Jurkat, Clone E6-1 (cell line): ENCODE measurements around the gene STON1. TPM values are rescaled to one million over a fixed set of nuclear protein-coding genes. Genes with fewer than 3 reads are reported as not detected.
A peak's percentile ranks its signal among the peaks of the same experiment; 100 is the strongest.
"Not testable (repeated sequence)": the region's sequence is repeated elsewhere in the genome, so short reads cannot be mapped to it uniquely, and the experiment has no call there.

Experiments used
- DNase-seq: peaks from one replicate; pipeline ENCODE4 v3.0.0-alpha.2; 2011; ENCODE audit warnings: low read depth, low spot score
- H3K4me3 ChIP-seq: 2 replicates; pipeline ENCODE4 v1.5.1; 2011; ENCODE audit warnings: mild to moderate bottlenecking, low read length, control low read depth, moderate library complexity
- polyA plus RNA-seq: library from polyadenylated mRNA; unstranded; fragments of >200 nt; gene quantifications from one replicate; pipeline ENCODE4 v1.2.1, GENCODE V29; 2012; ENCODE audit warnings: missing spikeins; ENCODE audit not compliant: insufficient read length, insufficient read depth

The STON1 gene
- 0.84 TPM for polyA plus RNA-seq

- no peak for DNase-seq
- H3K4me3 ChIP-seq: peak within 1 kb of the TSS; percentile 36
Observed at GRCh38 chr2:48530033-48530811, at the start of gene STON1. STON1 (plus strand) TSS chr2:48530154; CDS start chr2:48580634, 50,480 bp downstream.

- no peak for DNase-seq
- no peak overlapping the region for H3K4me3 ChIP-seq
Observed at GRCh38 chr2:48480526-48480925, 49.4 kb upstream of the STON1 start.

- H3K4me3 ChIP-seq: no peak overlapping the region
- no peak for DNase-seq
Observed at GRCh38 chr2:48482313-48482712, 47.6 kb upstream of the STON1 start.

GRCh38 chr2:48482769-48483168 is 47.2 kb upstream of the STON1 start:
- DNase-seq: no peak
- no peak overlapping the region for H3K4me3 ChIP-seq

- DNase-seq: no peak
- no peak overlapping the region for H3K4me3 ChIP-seq
Observed at GRCh38 chr2:48483506-48483905, 46.4 kb upstream of the STON1 start.

GRCh38 chr2:48483916-48484315 is 46.0 kb upstream of the STON1 start:
- no peak overlapping the region for H3K4me3 ChIP-seq
- DNase-seq: no peak

GRCh38 chr2:48488545-48488944 is 41.4 kb upstream of the STON1 start:
- no peak overlapping the region for H3K4me3 ChIP-seq
- DNase-seq: no peak

GRCh38 chr2:48496849-48497248 is 33.1 kb upstream of the STON1 start:
- DNase-seq: no peak
- no peak overlapping the region for H3K4me3 ChIP-seq

GRCh38 chr2:48504647-48505327 is 25.2 kb upstream of the STON1 start:
- H3K4me3 ChIP-seq: no peak overlapping the region
- DNase-seq: no peak

GRCh38 chr2:48507111-48507510 is 22.8 kb upstream of the STON1 start:
- H3K4me3 ChIP-seq: no peak overlapping the region
- DNase-seq: no peak

GRCh38 chr2:48508461-48509124 is 21.4 kb upstream of the STON1 start:
- no peak overlapping the region for H3K4me3 ChIP-seq
- DNase-seq: no peak

- no peak overlapping the region for H3K4me3 ChIP-seq
- DNase-seq: no peak
Observed at GRCh38 chr2:48510329-48510728, 19.6 kb upstream of the STON1 start.

- no peak overlapping the region for H3K4me3 ChIP-seq
- no peak for DNase-seq
Observed at GRCh38 chr2:48511849-48512470, 18.0 kb upstream of the STON1 start.

- no peak for DNase-seq
- H3K4me3 ChIP-seq: no peak overlapping the region
Observed at GRCh38 chr2:48512571-48512970, 17.4 kb upstream of the STON1 start.

GRCh38 chr2:48514348-48515003 is 15.5 kb upstream of the STON1 start:
- no peak overlapping the region for H3K4me3 ChIP-seq
- no peak for DNase-seq

- DNase-seq: no peak
- no peak overlapping the region for H3K4me3 ChIP-seq
Observed at GRCh38 chr2:48515513-48515985, 14.4 kb upstream of the STON1 start.

- H3K4me3 ChIP-seq: no peak overlapping the region
- DNase-seq: no peak
Observed at GRCh38 chr2:48519593-48519992, 10.4 kb upstream of the STON1 start.

- H3K4me3 ChIP-seq, DNase-seq: not testable (repeated sequence)
Observed at GRCh38 chr2:48524756-48525155, 5.2 kb upstream of the STON1 start.
